DND-41 (cell line): Measurements from ENCODE around the gene OMP.

Experiments used
- EZH2 ChIP-seq: IDR thresholded peaks from 3 replicates; pipeline ENCODE4 v1.6.1; 2012; ENCODE audit warnings: borderline replicate concordance, low read depth, mild to moderate bottlenecking, moderate library complexity, low read length, inconsistent platforms; ENCODE audit not compliant: severe bottlenecking
- TF ChIP-seq, protein P1 (sequence below): IDR thresholded peaks from 2 replicates; pipeline ENCODE4 v1.5.1; 2012; ENCODE audit warnings: borderline replicate concordance, low read length, moderate library complexity, mild to moderate bottlenecking; ENCODE audit not compliant: poor library complexity, severe bottlenecking; ENCODE audit errors: extremely low read depth

DNA sequence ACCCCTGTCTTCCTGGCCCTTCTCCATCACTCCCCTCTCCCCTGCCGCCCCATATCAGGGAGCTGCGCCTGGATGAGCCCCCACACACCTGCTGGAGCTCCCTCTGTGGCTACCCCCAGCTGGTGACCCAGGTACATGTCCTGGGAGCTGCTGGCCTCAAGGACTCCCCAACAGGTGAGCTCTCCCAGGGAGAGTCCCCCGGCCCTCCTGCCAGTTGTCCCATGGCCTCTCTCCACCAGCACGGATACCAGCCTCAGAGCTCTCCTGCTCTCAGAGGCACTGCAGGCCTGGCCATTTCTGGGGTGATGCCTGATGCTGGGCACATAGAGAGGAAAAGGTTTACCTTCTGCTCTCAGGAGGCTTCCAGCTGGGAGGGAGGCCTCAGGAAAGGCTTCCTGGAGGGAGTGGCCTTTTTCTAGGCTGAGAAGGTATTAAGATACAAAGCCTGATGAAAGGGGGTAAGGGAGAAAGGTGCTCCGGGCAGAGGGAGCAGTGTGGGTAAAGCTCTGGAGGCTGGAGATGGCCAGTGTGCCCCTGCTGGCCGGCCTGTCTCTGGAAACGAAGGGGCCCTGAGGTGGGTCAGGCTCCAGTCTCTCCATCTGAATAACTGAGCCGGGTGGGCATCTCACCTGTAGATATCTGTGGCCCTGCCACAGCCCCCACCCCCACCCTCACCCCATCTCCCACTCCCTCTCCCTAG is 19.4 kb downstream of the OMP start:
- TF ChIP-seq, protein P1, sequence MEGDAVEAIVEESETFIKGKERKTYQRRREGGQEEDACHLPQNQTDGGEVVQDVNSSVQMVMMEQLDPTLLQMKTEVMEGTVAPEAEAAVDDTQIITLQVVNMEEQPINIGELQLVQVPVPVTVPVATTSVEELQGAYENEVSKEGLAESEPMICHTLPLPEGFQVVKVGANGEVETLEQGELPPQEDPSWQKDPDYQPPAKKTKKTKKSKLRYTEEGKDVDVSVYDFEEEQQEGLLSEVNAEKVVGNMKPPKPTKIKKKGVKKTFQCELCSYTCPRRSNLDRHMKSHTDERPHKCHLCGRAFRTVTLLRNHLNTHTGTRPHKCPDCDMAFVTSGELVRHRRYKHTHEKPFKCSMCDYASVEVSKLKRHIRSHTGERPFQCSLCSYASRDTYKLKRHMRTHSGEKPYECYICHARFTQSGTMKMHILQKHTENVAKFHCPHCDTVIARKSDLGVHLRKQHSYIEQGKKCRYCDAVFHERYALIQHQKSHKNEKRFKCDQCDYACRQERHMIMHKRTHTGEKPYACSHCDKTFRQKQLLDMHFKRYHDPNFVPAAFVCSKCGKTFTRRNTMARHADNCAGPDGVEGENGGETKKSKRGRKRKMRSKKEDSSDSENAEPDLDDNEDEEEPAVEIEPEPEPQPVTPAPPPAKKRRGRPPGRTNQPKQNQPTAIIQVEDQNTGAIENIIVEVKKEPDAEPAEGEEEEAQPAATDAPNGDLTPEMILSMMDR, result no peak
- no peak for TF ChIP-seq EZH2
